Kidney (tissue), 14 donors: Measurements from ENCODE around the gene PRPSAP1. TPM values are rescaled to one million over a fixed set of nuclear protein-coding genes. Genes with fewer than 3 reads are reported as not detected.

Experiments
- DNase-seq, 5 donors: peaks; one replicate each; pipeline ENCODE4 v3.0.0-alpha.2; 2013 to 2020
- FAIRE-seq: peaks from 2 replicates; lab custom pipeline; 2012; peaks lifted over from hg19 to GRCh38; lab: Jason Lieb, UNC
- H3K27ac ChIP-seq, 2 donors: one replicate each; pipeline ENCODE4 v1.7.0; 2013; ENCODE audit warnings: low read depth in 2 of 2, low read length in 2 of 2, inconsistent platforms in 1 of 2
- H3K27me3 ChIP-seq: one replicate; pipeline ENCODE4 v1.7.1; 2013; ENCODE audit warnings: low read length, inconsistent platforms; ENCODE audit not compliant: control insufficient read depth, insufficient read depth
- H3K36me3 ChIP-seq, 3 donors: one replicate each; pipeline versions ENCODE4 v1.7.0 to v1.7.1; 2013; ENCODE audit warnings: low read length in 3 of 3, control low read depth in 1 of 3, inconsistent platforms in 1 of 3; ENCODE audit not compliant: insufficient read depth in 3 of 3, control insufficient read depth in 2 of 3
- H3K4me1 ChIP-seq, 3 donors: one replicate each; pipeline versions ENCODE4 v1.7.0 to v1.7.1; 2013; ENCODE audit warnings: low read length in 3 of 3, inconsistent platforms in 1 of 3, low read depth in 1 of 3; ENCODE audit not compliant: control insufficient read depth in 2 of 3, insufficient read depth in 2 of 3
- H3K4me3 ChIP-seq, 3 donors: one replicate each; pipeline versions ENCODE4 v1.7.0 to v1.8.1; 2013; ENCODE audit warnings: low read length in 3 of 3, control low read depth in 1 of 3, inconsistent platforms in 1 of 3
- H3K9ac ChIP-seq, 3 donors: one replicate each; pipeline versions ENCODE4 v1.7.0 to v1.7.1; 2013; ENCODE audit warnings: low read length in 3 of 3, control low read depth in 1 of 3, inconsistent platforms in 1 of 3
- H3K9me3 ChIP-seq, 3 donors: one replicate each; pipeline versions ENCODE4 v1.7.0 to v1.7.1; 2013; ENCODE audit warnings: low read length in 3 of 3, control low read depth in 1 of 3, inconsistent platforms in 1 of 3; ENCODE audit not compliant: control insufficient read depth in 2 of 3, insufficient read depth in 1 of 3
- intact Hi-C: fragments of 100-400 bp; cut with DNase I; formaldehyde crosslinking; loops from one replicate; pipeline ENCODE4 v1.11.1; 2022
- polyA plus RNA-seq: library from polyadenylated mRNA; stranded (reverse); fragments of 350-450 nt; fragmentation: Illumina TruSeq; extraction: RNeasy Lipid Tissue Mini Kit (QIAGEN cat#74804); gene quantifications from one replicate; pipeline ENCODE4 v1.2.3, GENCODE V29; 2014; ENCODE audit warnings: low read depth, low replicate concordance; ENCODE audit not compliant: insufficient read depth
- total RNA-seq: library from RNA; stranded (reverse); fragmentation: NEBNext Ultra II Directional; extraction: Animal tissue kit (Norgen Biotek cat#: 25700); gene quantifications from one replicate; pipeline ENCODE4 v1.2.1, GENCODE V29; 2021
- TF ChIP-seq, protein P1 (sequence below): IDR thresholded peaks from 3 replicates; pipeline ENCODE4 v1.5.1; 2012; ENCODE audit warnings: mild to moderate bottlenecking, moderate library complexity, borderline replicate concordance; ENCODE audit not compliant: insufficient read depth; ENCODE audit errors: extremely low read depth
- donor health status: control.
- donor health status: control.
- donor health status: control.
- donor health status: control.
- donor health status: control.
- donor health status: DM: yes; HTN: yes; CAD: no.
- donor health status: Normal renal cell carcinoma (clear cell type).

Gene PRPSAP1
- total and polyA plus RNA-seq, 2 donors from 2014 or later: 37.6 to 39.9 TPM

DNA sequence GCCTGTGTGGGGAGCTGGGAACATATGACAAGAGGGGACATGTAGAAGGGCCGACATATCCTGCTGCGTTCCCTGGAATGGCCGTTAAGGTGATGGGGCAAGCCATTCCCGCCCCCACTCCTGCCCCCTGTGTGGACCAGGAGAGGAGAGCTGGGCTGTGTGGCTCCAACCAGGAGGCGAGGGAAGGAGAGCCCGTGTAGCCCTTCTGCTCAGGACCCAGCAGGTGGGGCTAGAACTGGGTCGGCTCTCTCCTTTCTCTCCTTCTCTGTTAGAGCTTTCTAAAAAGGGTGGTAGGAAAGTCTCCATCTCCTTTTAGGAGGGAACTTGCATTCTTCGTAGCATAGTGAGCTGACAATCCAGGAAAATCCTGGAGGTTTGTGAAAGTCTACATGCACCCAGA, 43.5 kb upstream of the PRPSAP1 start:
- H3K4me1 ChIP-seq: no peaks in the 10 kb centered on the region
- H3K27ac ChIP-seq: no peak overlapping the region
- TF ChIP-seq, protein P1, sequence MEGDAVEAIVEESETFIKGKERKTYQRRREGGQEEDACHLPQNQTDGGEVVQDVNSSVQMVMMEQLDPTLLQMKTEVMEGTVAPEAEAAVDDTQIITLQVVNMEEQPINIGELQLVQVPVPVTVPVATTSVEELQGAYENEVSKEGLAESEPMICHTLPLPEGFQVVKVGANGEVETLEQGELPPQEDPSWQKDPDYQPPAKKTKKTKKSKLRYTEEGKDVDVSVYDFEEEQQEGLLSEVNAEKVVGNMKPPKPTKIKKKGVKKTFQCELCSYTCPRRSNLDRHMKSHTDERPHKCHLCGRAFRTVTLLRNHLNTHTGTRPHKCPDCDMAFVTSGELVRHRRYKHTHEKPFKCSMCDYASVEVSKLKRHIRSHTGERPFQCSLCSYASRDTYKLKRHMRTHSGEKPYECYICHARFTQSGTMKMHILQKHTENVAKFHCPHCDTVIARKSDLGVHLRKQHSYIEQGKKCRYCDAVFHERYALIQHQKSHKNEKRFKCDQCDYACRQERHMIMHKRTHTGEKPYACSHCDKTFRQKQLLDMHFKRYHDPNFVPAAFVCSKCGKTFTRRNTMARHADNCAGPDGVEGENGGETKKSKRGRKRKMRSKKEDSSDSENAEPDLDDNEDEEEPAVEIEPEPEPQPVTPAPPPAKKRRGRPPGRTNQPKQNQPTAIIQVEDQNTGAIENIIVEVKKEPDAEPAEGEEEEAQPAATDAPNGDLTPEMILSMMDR: no peak
- no peak overlapping the region for H3K4me3 ChIP-seq
- H3K9ac ChIP-seq: no peak overlapping the region
- H3K36me3 ChIP-seq: peaks cover 2 to 48% (median 37%) of the 10 kb centered on the region in 3 donors
- intact Hi-C loops: loop anchor here (5.0 kb wide), 1 partner anchor 90 kb away; the partner anchor contains the start of gene QRICH2
- no peaks in the 10 kb centered on the region for H3K27me3 ChIP-seq
- DNase-seq: no peak
- no peak for FAIRE-seq
- no peaks in the 10 kb centered on the region for H3K9me3 ChIP-seq

DNA sequence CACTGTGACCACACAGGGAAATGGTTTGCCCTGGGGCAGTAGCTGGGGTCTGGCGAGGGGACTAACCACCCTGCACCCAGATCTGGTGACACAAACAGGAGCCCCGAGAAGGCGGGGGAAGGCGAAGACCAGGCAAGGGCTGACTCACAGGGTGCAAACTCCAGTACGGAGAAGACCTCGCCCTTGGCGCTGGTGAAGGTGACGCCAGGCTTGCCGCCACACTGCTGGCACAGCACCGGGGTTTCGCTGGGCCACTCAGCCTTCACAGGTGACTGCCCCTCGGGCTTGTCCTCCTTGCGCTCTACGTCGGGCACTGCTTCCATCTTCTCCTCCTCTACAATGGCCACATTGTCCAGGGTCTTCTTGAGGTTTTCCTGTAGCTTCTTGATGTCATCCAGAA, 42.3 kb upstream of the PRPSAP1 start:
- intact Hi-C loops: loop anchor here (5.0 kb wide), 1 partner anchor 89 kb away; the partner anchor contains the start of gene QRICH2
- no peak overlapping the region for H3K27ac ChIP-seq
- FAIRE-seq: no peak

DNA sequence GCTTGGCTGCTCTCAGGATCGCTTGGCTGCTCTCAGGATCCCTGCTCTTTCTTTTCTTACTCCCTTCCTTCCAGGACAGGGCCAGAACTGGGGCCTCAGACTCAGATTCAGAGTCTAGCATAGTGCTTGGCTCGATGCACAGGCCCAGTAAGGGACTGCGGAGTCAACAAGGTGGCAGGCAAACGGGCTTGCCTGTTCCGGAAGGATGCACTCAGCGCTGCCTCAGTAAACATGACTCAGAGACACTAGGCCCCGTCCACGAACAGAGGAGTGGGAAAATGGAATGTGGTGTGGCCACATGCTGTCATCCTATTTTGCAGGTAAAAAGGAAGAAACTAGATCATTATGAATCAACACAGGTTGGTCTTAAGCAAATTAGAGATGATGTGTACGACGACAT, 40.5 kb upstream of the PRPSAP1 start:
- DNase-seq: peak in 1 of 5 donors; percentile 50
- Histone ChIP-seq H3K36me3 (peaks cover 0 to 36% (median 23%) of the 10 kb centered on the region in 3 donors), H3K27ac (no peak overlapping the region), H3K4me1 (no peaks in the 10 kb centered on the region), H3K4me3 (no peak overlapping the region), H3K9me3 (no peaks in the 10 kb centered on the region), H3K27me3 (no peaks in the 10 kb centered on the region), H3K9ac (no peak overlapping the region)
- intact Hi-C loops: no loop called here
- FAIRE-seq: no peak
- TF ChIP-seq, protein P1: no peak

More for the DNA sequence above, 42.3 kb upstream of the PRPSAP1 start:
- Histone ChIP-seq H3K4me3 (no peak overlapping the region), H3K27me3 (no peaks in the 10 kb centered on the region), H3K36me3 (peaks cover 2 to 48% (median 30%) of the 10 kb centered on the region in 3 donors), H3K9me3 (no peaks in the 10 kb centered on the region), H3K9ac (no peak overlapping the region), H3K4me1 (no peaks in the 10 kb centered on the region)
- peak in 1 of 5 donors; percentile 68 for DNase-seq
- TF ChIP-seq, protein P1: no peak
